DOHH2 (cell line): ENCODE results near the gene LIMS4.
"Not testable (repeated sequence)": the region's sequence is repeated elsewhere in the genome, so short reads cannot be mapped to it uniquely, and the experiment has no call there.

Experiments used
- H3F3A ChIP-seq: fragments of 200-600 bp; sonication (generic), shearing (Covaris generic); 2 replicates; pipeline ENCODE4 v1.6.0; 2016; ENCODE audit warnings: antibody characterized with exemption, mild to moderate bottlenecking; ENCODE audit not compliant: control insufficient read depth, insufficient read depth
- H3K27ac ChIP-seq: fragments of 200-600 bp; sonication (generic); 2 replicates; pipeline ENCODE4 v1.5.1; 2014; ENCODE audit warnings: low read depth, mild to moderate bottlenecking, low read length, moderate library complexity
- H3K27me3 ChIP-seq: fragments of 200-600 bp; sonication (generic); 2 replicates; pipeline ENCODE4 v1.6.1; 2014; ENCODE audit warnings: mild to moderate bottlenecking, low read length, mixed read lengths; ENCODE audit not compliant: control insufficient read depth
- H3K36me3 ChIP-seq: fragments of 200-600 bp; sonication (generic); 2 replicates; pipeline ENCODE4 v1.6.1; 2014; ENCODE audit warnings: mild to moderate bottlenecking, low read length, moderate library complexity, mixed read lengths; ENCODE audit not compliant: control insufficient read depth
- H3K4me1 ChIP-seq: fragments of 200-600 bp; sonication (generic); 2 replicates; pipeline ENCODE4 v1.6.1; 2014; ENCODE audit warnings: mild to moderate bottlenecking, low read length, mixed read lengths; ENCODE audit not compliant: control insufficient read depth
- H3K4me2 ChIP-seq: fragments of 200-600 bp; sonication (generic); 2 replicates; pipeline ENCODE4 v1.6.0; 2014; ENCODE audit warnings: mild to moderate bottlenecking, low read length, moderate library complexity
- H3K4me3 ChIP-seq: fragments of 200-600 bp; sonication (generic); 2 replicates; pipeline ENCODE4 v1.5.1; 2014; ENCODE audit warnings: mild to moderate bottlenecking, low read length, mixed read lengths
- H3K79me2 ChIP-seq: fragments of 200-600 bp; sonication (generic); 2 replicates; pipeline ENCODE4 v1.6.1; 2014; ENCODE audit warnings: mild to moderate bottlenecking, low read length, mixed read lengths; ENCODE audit not compliant: control insufficient read depth
- H3K9me2 ChIP-seq: fragments of 200-600 bp; sonication (generic); replicated peaks from 2 replicates; pipeline ENCODE4 v1.6.1; 2014; ENCODE audit warnings: mild to moderate bottlenecking, low read length, mixed read lengths; ENCODE audit not compliant: control insufficient read depth
- H3K9me3 ChIP-seq: fragments of 200-600 bp; sonication (generic); 2 replicates; pipeline ENCODE4 v1.6.1; 2014; ENCODE audit warnings: antibody characterized with exemption, low read length, mixed read lengths; ENCODE audit not compliant: control insufficient read depth, insufficient read depth
- H4K20me1 ChIP-seq: fragments of 200-600 bp; sonication (generic); 2 replicates; pipeline ENCODE4 v1.6.0; 2014; ENCODE audit warnings: low read depth, mild to moderate bottlenecking, antibody characterized with exemption, low read length, moderate library complexity; ENCODE audit not compliant: control insufficient read depth, insufficient read depth

LIMS4 gene

DNA sequence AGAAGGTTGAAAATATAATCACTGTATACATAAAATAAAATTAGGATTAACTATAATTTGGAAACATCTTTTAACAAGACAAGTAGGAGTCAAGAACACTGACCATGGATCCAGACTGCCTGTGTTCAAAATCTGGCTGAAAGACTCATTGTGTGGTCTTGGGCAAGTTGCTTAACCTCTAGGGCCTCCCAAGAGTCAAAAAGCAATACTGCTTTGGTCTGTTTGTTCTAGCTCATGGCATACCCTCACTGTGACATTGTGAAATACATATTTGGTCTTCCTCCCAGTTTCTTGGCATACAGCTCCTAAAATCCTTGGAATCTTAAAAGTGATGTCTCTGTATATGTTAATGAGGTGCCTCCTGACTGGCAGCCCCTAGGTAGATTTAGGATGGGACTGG, 12.3 kb downstream of the LIMS4 start:
- not testable (repeated sequence) for H3K9me2 ChIP-seq

DNA sequence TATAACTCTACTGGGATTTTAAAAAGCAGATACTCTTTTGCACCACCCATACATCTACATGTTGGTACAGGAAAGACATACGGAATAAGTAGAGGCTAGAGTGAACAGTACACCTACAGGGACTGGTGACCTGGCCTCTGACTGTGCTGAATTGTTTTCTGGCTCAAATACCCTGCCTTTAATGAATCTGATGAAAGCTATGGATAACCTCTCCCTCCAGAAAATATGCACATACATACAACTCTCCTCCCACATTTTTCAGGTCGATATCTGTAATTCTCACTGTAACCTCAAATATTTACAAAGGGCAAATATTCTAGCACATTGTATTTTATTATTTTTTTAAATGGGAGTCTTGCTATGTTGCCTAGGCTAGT, 15.4 kb downstream of the LIMS4 start:
- not testable (repeated sequence) for H3K79me2 ChIP-seq, H3F3A ChIP-seq, H3K9me2 ChIP-seq, H3K4me3 ChIP-seq, H3K9me3 ChIP-seq, H3K36me3 ChIP-seq, H3K27me3 ChIP-seq, H3K27ac ChIP-seq, H3K4me1 ChIP-seq, H3K4me2 ChIP-seq, H4K20me1 ChIP-seq

More for the DNA sequence above, 12.3 kb downstream of the LIMS4 start:
- not testable (repeated sequence) for H4K20me1 ChIP-seq, H3K4me2 ChIP-seq, H3K27me3 ChIP-seq, H3K9me3 ChIP-seq, H3F3A ChIP-seq, H3K36me3 ChIP-seq, H3K79me2 ChIP-seq, H3K27ac ChIP-seq, H3K4me1 ChIP-seq, H3K4me3 ChIP-seq

GRCh38 chr2:110456291-110457213, 16.1 kb downstream of the LIMS4 start:
- H3K4me2 ChIP-seq, H3K9me2 ChIP-seq, H4K20me1 ChIP-seq, H3F3A ChIP-seq, H3K4me3 ChIP-seq, H3K4me1 ChIP-seq, H3K27me3 ChIP-seq, H3K27ac ChIP-seq, H3K79me2 ChIP-seq, H3K36me3 ChIP-seq, H3K9me3 ChIP-seq: not testable (repeated sequence)

GRCh38 chr2:110455080-110455670, 17.4 kb downstream of the LIMS4 start:
- not testable (repeated sequence) for H3K4me1 ChIP-seq, H3K27me3 ChIP-seq, H4K20me1 ChIP-seq, H3K9me3 ChIP-seq, H3K79me2 ChIP-seq, H3F3A ChIP-seq, H3K4me2 ChIP-seq, H3K27ac ChIP-seq, H3K4me3 ChIP-seq, H3K36me3 ChIP-seq, H3K9me2 ChIP-seq

- not testable (repeated sequence) for H3K4me1 ChIP-seq, H3F3A ChIP-seq, H3K4me3 ChIP-seq, H3K27me3 ChIP-seq, H3K9me2 ChIP-seq, H3K4me2 ChIP-seq, H4K20me1 ChIP-seq, H3K79me2 ChIP-seq, H3K36me3 ChIP-seq, H3K27ac ChIP-seq, H3K9me3 ChIP-seq
Observed at GRCh38 chr2:110450951-110451350, 21.7 kb downstream of the LIMS4 start.

GRCh38 chr2:110449127-110449947, 23.3 kb downstream of the LIMS4 start:
- H3K9me3 ChIP-seq, H3F3A ChIP-seq, H3K27me3 ChIP-seq, H3K4me2 ChIP-seq, H4K20me1 ChIP-seq, H3K27ac ChIP-seq, H3K79me2 ChIP-seq, H3K4me3 ChIP-seq, H3K4me1 ChIP-seq, H3K36me3 ChIP-seq, H3K9me2 ChIP-seq: not testable (repeated sequence)

DNA sequence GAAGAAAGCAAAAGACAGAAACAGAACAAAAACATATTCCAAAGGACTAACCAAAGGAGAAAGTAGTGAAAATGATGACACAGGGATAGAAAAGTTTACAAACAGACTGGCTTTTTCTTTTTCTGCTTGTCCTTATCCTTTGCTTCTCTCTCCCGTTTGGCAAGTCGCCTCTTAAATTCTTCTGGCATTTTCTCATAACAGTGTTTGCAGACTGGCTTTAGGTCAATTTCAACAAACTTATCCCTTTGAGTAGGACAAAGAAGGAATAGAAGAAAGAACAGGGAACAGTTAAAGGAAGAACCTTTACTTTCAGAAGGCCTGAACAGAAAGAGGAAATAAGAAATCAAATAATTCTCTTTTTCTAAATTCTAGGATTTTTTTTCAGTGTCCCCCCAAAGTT, 26.0 kb downstream of the LIMS4 start:
- H3K27ac ChIP-seq, H3K36me3 ChIP-seq, H3K4me3 ChIP-seq, H3K27me3 ChIP-seq, H3K79me2 ChIP-seq, H3K4me2 ChIP-seq, H3K9me3 ChIP-seq, H4K20me1 ChIP-seq, H3K4me1 ChIP-seq, H3K9me2 ChIP-seq, H3F3A ChIP-seq: not testable (repeated sequence)
